ENCODE measurements around the gene DERA.

DERA gene

DNA sequence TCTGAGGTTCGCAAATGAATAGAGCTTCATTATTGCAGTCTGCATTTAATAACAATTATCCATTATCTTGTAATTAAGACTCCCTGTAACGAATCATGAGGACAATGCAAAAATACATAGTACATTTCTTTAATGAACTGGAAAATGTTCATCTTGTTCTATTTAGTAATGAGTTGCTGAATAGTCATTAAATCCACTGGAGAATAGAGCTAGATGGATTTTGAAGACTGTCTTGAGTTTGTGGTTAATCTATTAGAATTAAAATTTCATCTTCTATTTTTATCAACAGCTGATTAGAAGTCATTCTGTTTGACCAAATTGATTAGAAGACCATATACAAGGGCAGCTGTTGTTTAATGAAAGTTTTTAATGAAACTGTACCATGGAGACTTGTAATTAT is 107.2 kb downstream of the DERA start:
- no peaks in the 10 kb centered on the region for H3K27me3 ChIP-seq (ENCODE audit: low read length)
- H3K4me3 ChIP-seq (ENCODE audit: insufficient read depth, low read length, poor library complexity, severe bottlenecking) = no peak overlapping the region
- peaks cover 13% of the 10 kb centered on the region; the same call in 1 of the 2 replicates for H3K9me3 ChIP-seq (ENCODE audit: insufficient read depth, low read length)
- H3K9me2 ChIP-seq (replicated peaks; ENCODE audit: insufficient read depth, low read length) = no peaks in the 10 kb centered on the region
- no peaks in the 10 kb centered on the region for H3K79me2 ChIP-seq (ENCODE audit: insufficient read depth, low read length)
- H4K20me1 ChIP-seq (ENCODE audit: low read depth, low read length) = no peaks in the 10 kb centered on the region
- H3K27ac ChIP-seq (ENCODE audit: low read depth, low read length) = no peak overlapping the region
- no peak overlapping the region for H2AFZ ChIP-seq (ENCODE audit: low read depth, low read length, severe bottlenecking)
- no peaks in the 10 kb centered on the region for H3F3A ChIP-seq (ENCODE audit: insufficient read depth)
- no peak overlapping the region for H3K4me2 ChIP-seq (ENCODE audit: low read depth, low read length, poor library complexity, severe bottlenecking)
- no peak overlapping the region for H3K9ac ChIP-seq (ENCODE audit: low read length)
- H3K36me3 ChIP-seq (ENCODE audit: low read length) = no peaks in the 10 kb centered on the region; the same call in 1 of the 2 replicates
- TF ChIP-seq CTCF (IDR thresholded peaks at IDR 0.05; ENCODE audit: insufficient read depth, low read length, poor library complexity, severe bottlenecking) = no peak
- TF ChIP-seq EZH2phosphoT487 (conservative IDR thresholded peaks at IDR 0.05; ENCODE audit: low read length) = no peak

GRCh38 chr12:16019136-16019535 is 108.0 kb downstream of the DERA start:
- H4K20me1 ChIP-seq (ENCODE audit: low read depth, low read length) = no peaks in the 10 kb centered on the region

DNA sequence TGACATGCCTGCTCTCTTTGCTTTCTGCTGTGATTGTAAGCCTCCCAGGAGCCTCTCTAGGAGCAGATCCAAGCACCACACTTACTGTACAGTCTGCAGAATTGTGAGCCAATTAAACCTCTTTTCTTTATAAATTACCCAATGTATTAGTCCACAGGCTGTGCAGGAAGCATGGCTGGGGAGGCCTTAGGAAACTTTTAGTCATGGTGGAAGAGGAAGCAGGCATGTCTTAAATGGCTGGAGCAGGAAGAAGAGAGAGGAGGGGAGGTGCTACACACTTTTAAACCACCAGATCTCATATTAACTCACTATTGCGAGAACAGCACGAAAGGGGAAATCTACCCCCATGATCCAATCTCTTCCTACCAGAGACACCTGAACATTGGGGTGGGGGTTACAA is 108.9 kb downstream of the DERA start:
- H3K36me3 ChIP-seq (ENCODE audit: low read length) = no peaks in the 10 kb centered on the region; the same call in 1 of the 2 replicates
- H3K79me2 ChIP-seq (ENCODE audit: insufficient read depth, low read length) = no peaks in the 10 kb centered on the region
- H4K20me1 ChIP-seq (ENCODE audit: low read depth, low read length) = no peaks in the 10 kb centered on the region
- H3K9me3 ChIP-seq (ENCODE audit: insufficient read depth, low read length) = peaks cover 3% of the 10 kb centered on the region; the same call in 1 of the 2 replicates
- H3K27ac ChIP-seq (ENCODE audit: low read depth, low read length) = no peak overlapping the region
- no peak for TF ChIP-seq CTCF (IDR thresholded peaks at IDR 0.05; ENCODE audit: insufficient read depth, low read length, poor library complexity, severe bottlenecking)
- no peak for TF ChIP-seq EZH2phosphoT487 (conservative IDR thresholded peaks at IDR 0.05; ENCODE audit: low read length)
- H3K9ac ChIP-seq (ENCODE audit: low read length) = no peak overlapping the region
- no peaks in the 10 kb centered on the region for H3F3A ChIP-seq (ENCODE audit: insufficient read depth)
- H2AFZ ChIP-seq (ENCODE audit: low read depth, low read length, severe bottlenecking) = no peak overlapping the region
- no peak overlapping the region for H3K4me3 ChIP-seq (ENCODE audit: insufficient read depth, low read length, poor library complexity, severe bottlenecking)
- H3K27me3 ChIP-seq (ENCODE audit: low read length) = no peaks in the 10 kb centered on the region
- H3K9me2 ChIP-seq (replicated peaks; ENCODE audit: insufficient read depth, low read length) = no peaks in the 10 kb centered on the region
- no peak overlapping the region for H3K4me2 ChIP-seq (ENCODE audit: low read depth, low read length, poor library complexity, severe bottlenecking)

More at GRCh38 chr12:16019136-16019535, 108.0 kb downstream of the DERA start:
- Histone ChIP-seq H3K27ac (ENCODE audit: low read depth, low read length) (no peak overlapping the region), H3F3A (ENCODE audit: insufficient read depth) (no peaks in the 10 kb centered on the region), H2AFZ (ENCODE audit: low read depth, low read length, severe bottlenecking) (no peak overlapping the region), H3K9me2 (replicated peaks; ENCODE audit: insufficient read depth, low read length) (no peaks in the 10 kb centered on the region), H3K79me2 (ENCODE audit: insufficient read depth, low read length) (no peaks in the 10 kb centered on the region), H3K9me3 (ENCODE audit: insufficient read depth, low read length) (peaks cover 12% of the 10 kb centered on the region; the same call in 1 of the 2 replicates), H3K4me3 (ENCODE audit: insufficient read depth, low read length, poor library complexity, severe bottlenecking) (no peak overlapping the region), H3K4me2 (ENCODE audit: low read depth, low read length, poor library complexity, severe bottlenecking) (no peak overlapping the region), H3K36me3 (ENCODE audit: low read length) (no peaks in the 10 kb centered on the region; the same call in 1 of the 2 replicates), H3K9ac (ENCODE audit: low read length) (no peak overlapping the region), H3K27me3 (ENCODE audit: low read length) (no peaks in the 10 kb centered on the region)
- no peak for TF ChIP-seq CTCF (IDR thresholded peaks at IDR 0.05; ENCODE audit: insufficient read depth, low read length, poor library complexity, severe bottlenecking)
- TF ChIP-seq EZH2phosphoT487 (conservative IDR thresholded peaks at IDR 0.05; ENCODE audit: low read length) = no peak

Measured in SU-DHL-6 (cell line).